ENCODE data around the gene AVPR2.

DNA sequence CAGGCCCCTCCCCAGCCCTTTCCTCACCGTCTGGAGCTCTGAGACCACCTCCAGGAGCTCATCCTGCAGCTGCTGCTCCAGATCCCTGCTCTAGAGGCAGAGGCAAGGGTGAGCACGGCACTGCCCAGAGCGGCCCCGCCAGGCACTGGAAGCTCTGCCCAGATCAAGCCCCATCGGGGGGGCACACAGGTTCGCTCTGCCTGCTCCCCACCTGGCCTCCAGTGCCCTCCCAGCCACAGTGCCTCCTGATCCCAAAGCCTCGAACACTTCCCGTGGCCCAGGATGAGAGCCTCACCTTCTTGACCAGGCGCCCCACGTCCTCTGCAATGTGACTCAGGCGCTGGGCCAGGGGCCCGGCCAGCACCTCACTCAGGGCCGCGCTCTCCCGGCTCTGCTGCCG lies 16.6 kb downstream of the AVPR2 start:
- TF ChIP-seq CTCF (IDR thresholded peaks at IDR 0.05; ENCODE audit: poor library complexity, severe bottlenecking) = no peak
- no peak for TF ChIP-seq REST (IDR thresholded peaks at IDR 0.05; ENCODE audit: borderline replicate concordance)
- no peak for TF ChIP-seq POLR2AphosphoS5 (IDR thresholded peaks at IDR 0.05)
- no peak for TF ChIP-seq TAF1 (IDR thresholded peaks at IDR 0.05; ENCODE audit: low read depth)
- no peak for TF ChIP-seq EZH2 (IDR thresholded peaks at IDR 0.05; ENCODE audit: borderline replicate concordance, insufficient read depth, low read length, poor library complexity, severe bottlenecking)
- no peak for TF ChIP-seq SMC3 (conservative IDR thresholded peaks at IDR 0.05; ENCODE audit: poor library complexity)
- TF ChIP-seq EP300 (conservative IDR thresholded peaks at IDR 0.05; ENCODE audit: poor library complexity, severe bottlenecking) = no peak
- no peak for TF ChIP-seq RAD21 (conservative IDR thresholded peaks at IDR 0.05)
- no peak for TF ChIP-seq MXI1 (conservative IDR thresholded peaks at IDR 0.05; ENCODE audit: poor library complexity, severe bottlenecking)

All from neural cell (in vitro differentiated cells).